C4-2B (cell line): ENCODE results near the gene POLE2.

Experiments
- ZFX ChIP-seq: fragments of 450-650 bp; IDR thresholded peaks from 2 replicates; pipeline ENCODE4 v1.6.1; 2017
- TF ChIP-seq, protein P1 (sequence below): fragments of 450-650 bp; conservative IDR thresholded peaks from 2 replicates; pipeline ENCODE4 v1.5.1; 2017; ENCODE audit warnings: mild to moderate bottlenecking

DNA sequence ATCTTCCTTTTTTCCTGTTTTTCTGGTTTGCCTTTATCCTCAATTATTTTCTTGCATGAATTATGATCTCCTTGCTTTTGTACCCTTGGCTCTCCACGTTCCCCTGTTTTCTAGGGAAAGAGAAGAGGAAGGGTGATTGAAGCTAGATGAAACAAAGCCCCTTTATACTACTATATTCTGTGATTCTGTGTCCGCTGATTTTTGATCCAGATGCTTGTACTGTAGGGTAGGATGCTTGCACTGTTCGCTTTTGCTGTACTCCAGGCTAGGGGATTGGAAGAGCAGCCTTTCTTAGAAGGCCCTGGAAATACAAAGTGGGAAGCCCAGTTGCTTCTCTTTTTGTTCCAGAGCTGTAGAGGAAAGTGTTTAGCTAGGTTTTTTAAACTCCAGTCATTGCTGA lies 44.9 kb upstream of the POLE2 start:
- TF ChIP-seq, protein P1, sequence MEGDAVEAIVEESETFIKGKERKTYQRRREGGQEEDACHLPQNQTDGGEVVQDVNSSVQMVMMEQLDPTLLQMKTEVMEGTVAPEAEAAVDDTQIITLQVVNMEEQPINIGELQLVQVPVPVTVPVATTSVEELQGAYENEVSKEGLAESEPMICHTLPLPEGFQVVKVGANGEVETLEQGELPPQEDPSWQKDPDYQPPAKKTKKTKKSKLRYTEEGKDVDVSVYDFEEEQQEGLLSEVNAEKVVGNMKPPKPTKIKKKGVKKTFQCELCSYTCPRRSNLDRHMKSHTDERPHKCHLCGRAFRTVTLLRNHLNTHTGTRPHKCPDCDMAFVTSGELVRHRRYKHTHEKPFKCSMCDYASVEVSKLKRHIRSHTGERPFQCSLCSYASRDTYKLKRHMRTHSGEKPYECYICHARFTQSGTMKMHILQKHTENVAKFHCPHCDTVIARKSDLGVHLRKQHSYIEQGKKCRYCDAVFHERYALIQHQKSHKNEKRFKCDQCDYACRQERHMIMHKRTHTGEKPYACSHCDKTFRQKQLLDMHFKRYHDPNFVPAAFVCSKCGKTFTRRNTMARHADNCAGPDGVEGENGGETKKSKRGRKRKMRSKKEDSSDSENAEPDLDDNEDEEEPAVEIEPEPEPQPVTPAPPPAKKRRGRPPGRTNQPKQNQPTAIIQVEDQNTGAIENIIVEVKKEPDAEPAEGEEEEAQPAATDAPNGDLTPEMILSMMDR, result no peak
- no peak for TF ChIP-seq ZFX
